ENCODE results near the gene KRTAP1-4. TPM values are rescaled to one million over a fixed set of nuclear protein-coding genes. Genes with fewer than 3 reads are reported as not detected.

Gene KRTAP1-4
- polyA plus RNA-seq, 1 experiment, result not detected

GRCh38 chr17:41024697-41025096 is 5.3 kb downstream of the KRTAP1-4 start:
- H3K27me3 ChIP-seq (ENCODE audit: control insufficient read depth, insufficient read depth, low read length), result no peaks in the 10 kb centered on the region
- TF ChIP-seq CTCF (IDR thresholded peaks at IDR 0.05; ENCODE audit: insufficient read depth, low read depth, low read length), result no peak
- H3K36me3 ChIP-seq (ENCODE audit: control insufficient read depth, insufficient read depth, low read length), result no peaks in the 10 kb centered on the region
- ChIA-PET POLR2A (interaction anchor here (0.5 to 0.6 kb wide), 4 partner anchors 28 to 573 kb away, joined by 3 to 18 read pairs (median 3); partner anchors contain the start of gene KRTAP2-3), CTCF (interaction anchor here (0.9 to 2.0 kb wide), 6 partner anchors 11 to 298 kb away, joined by 3 to 7 read pairs (median 3); partner anchors contain the start of gene KRTAP2-3)
- H3K4me3 ChIP-seq (ENCODE audit: low read depth, low read length), result no peak overlapping the region
- DNase-seq (ENCODE audit: low read depth), result no peak

- POLR2A ChIA-PET, result no interaction called here
- CTCF ChIA-PET, result no interaction called here
- no peak for DNase-seq (ENCODE audit: low read depth)
Observed at GRCh38 chr17:41020336-41020735, 9.7 kb downstream of the KRTAP1-4 start.

GRCh38 chr17:41019415-41019814 is 10.6 kb downstream of the KRTAP1-4 start:
- TF ChIP-seq CTCF (IDR thresholded peaks at IDR 0.05; ENCODE audit: insufficient read depth, low read depth, low read length), result no peak
- Histone ChIP-seq H3K27me3 (ENCODE audit: control insufficient read depth, insufficient read depth, low read length) (no peaks in the 10 kb centered on the region), H3K36me3 (ENCODE audit: control insufficient read depth, insufficient read depth, low read length) (no peaks in the 10 kb centered on the region), H3K4me3 (ENCODE audit: low read depth, low read length) (no peak overlapping the region)
- POLR2A ChIA-PET, result interaction anchor here (0.6 kb wide), 1 partner anchor 266 kb away, joined by 5 read pairs; no protein-coding TSS in a partner anchor
- DNase-seq (ENCODE audit: low read depth), result no peak
- CTCF ChIA-PET, result interaction anchor here (0.8 kb wide), 1 partner anchor 477 kb away, joined by 3 read pairs; no protein-coding TSS in a partner anchor

More at GRCh38 chr17:41020336-41020735, 9.7 kb downstream of the KRTAP1-4 start:
- H3K27me3 ChIP-seq (ENCODE audit: control insufficient read depth, insufficient read depth, low read length), result no peaks in the 10 kb centered on the region
- no peak for TF ChIP-seq CTCF (IDR thresholded peaks at IDR 0.05; ENCODE audit: insufficient read depth, low read depth, low read length)
- no peak overlapping the region for H3K4me3 ChIP-seq (ENCODE audit: low read depth, low read length)
- no peaks in the 10 kb centered on the region for H3K36me3 ChIP-seq (ENCODE audit: control insufficient read depth, insufficient read depth, low read length)

GRCh38 chr17:41018541-41018940 is 11.5 kb downstream of the KRTAP1-4 start:
- no peak for TF ChIP-seq CTCF (IDR thresholded peaks at IDR 0.05; ENCODE audit: insufficient read depth, low read depth, low read length)
- CTCF ChIA-PET, result interaction anchor here (0.6 to 1.2 kb wide), 4 partner anchors 10 to 727 kb away, joined by 3 to 5 read pairs (median 3); no protein-coding TSS in a partner anchor
- POLR2A ChIA-PET, result interaction anchor here (0.6 kb wide), 1 partner anchor 40 kb away, joined by 5 read pairs; no protein-coding TSS in a partner anchor
- Histone ChIP-seq H3K36me3 (ENCODE audit: control insufficient read depth, insufficient read depth, low read length) (no peaks in the 10 kb centered on the region), H3K4me3 (ENCODE audit: low read depth, low read length) (no peak overlapping the region), H3K27me3 (ENCODE audit: control insufficient read depth, insufficient read depth, low read length) (no peaks in the 10 kb centered on the region)
- no peak for DNase-seq (ENCODE audit: low read depth)

GRCh38 chr17:41016578-41017215 is 13.3 kb downstream of the KRTAP1-4 start:
- ChIA-PET POLR2A (no interaction called here), CTCF (interaction anchor here (0.6 to 1.3 kb wide), 3 partner anchors 43 to 631 kb away, joined by 3 to 4 read pairs (median 3); no protein-coding TSS in a partner anchor)
- Histone ChIP-seq H3K27me3 (ENCODE audit: control insufficient read depth, insufficient read depth, low read length) (no peaks in the 10 kb centered on the region), H3K36me3 (ENCODE audit: control insufficient read depth, insufficient read depth, low read length) (no peaks in the 10 kb centered on the region), H3K4me3 (ENCODE audit: low read depth, low read length) (no peak overlapping the region)
- TF ChIP-seq CTCF (IDR thresholded peaks at IDR 0.05; ENCODE audit: insufficient read depth, low read depth, low read length), result no peak
- no peak for DNase-seq (ENCODE audit: low read depth)
